ENCODE measurements around the gene SLC1A2.

Gene SLC1A2

GRCh38 chr11:35376613-35377012 lies 42.7 kb downstream of the SLC1A2 start:
- TF ChIP-seq, protein P1, sequence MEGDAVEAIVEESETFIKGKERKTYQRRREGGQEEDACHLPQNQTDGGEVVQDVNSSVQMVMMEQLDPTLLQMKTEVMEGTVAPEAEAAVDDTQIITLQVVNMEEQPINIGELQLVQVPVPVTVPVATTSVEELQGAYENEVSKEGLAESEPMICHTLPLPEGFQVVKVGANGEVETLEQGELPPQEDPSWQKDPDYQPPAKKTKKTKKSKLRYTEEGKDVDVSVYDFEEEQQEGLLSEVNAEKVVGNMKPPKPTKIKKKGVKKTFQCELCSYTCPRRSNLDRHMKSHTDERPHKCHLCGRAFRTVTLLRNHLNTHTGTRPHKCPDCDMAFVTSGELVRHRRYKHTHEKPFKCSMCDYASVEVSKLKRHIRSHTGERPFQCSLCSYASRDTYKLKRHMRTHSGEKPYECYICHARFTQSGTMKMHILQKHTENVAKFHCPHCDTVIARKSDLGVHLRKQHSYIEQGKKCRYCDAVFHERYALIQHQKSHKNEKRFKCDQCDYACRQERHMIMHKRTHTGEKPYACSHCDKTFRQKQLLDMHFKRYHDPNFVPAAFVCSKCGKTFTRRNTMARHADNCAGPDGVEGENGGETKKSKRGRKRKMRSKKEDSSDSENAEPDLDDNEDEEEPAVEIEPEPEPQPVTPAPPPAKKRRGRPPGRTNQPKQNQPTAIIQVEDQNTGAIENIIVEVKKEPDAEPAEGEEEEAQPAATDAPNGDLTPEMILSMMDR (IDR thresholded peaks at IDR 0.05): no peak
- Histone ChIP-seq H3K4me3 (ENCODE audit: low read depth in 1 of 2, low read length in 1 of 2) (no peak overlapping the region), H3K27me3 (no peaks in the 10 kb centered on the region), H3K4me1 (ENCODE audit: control insufficient read depth in 1 of 2, insufficient read depth in 1 of 2, low read depth in 1 of 2, low read length in 1 of 2) (no peaks in the 10 kb centered on the region), H3K27ac (no peak overlapping the region), H3K9me3 (no peaks in the 10 kb centered on the region), H3K36me3 (no peaks in the 10 kb centered on the region)

GRCh38 chr11:35376118-35376510 lies 43.2 kb downstream of the SLC1A2 start:
- H3K9me3 ChIP-seq: no peaks in the 10 kb centered on the region
- no peaks in the 10 kb centered on the region for H3K27me3 ChIP-seq
- H3K36me3 ChIP-seq: no peaks in the 10 kb centered on the region
- H3K4me3 ChIP-seq (ENCODE audit: low read depth in 1 of 2, low read length in 1 of 2): no peak overlapping the region
- no peak overlapping the region for H3K27ac ChIP-seq
- TF ChIP-seq, protein P1 (IDR thresholded peaks at IDR 0.05): no peak
- no peaks in the 10 kb centered on the region for H3K4me1 ChIP-seq (ENCODE audit: control insufficient read depth in 1 of 2, insufficient read depth in 1 of 2, low read depth in 1 of 2, low read length in 1 of 2)

DNA sequence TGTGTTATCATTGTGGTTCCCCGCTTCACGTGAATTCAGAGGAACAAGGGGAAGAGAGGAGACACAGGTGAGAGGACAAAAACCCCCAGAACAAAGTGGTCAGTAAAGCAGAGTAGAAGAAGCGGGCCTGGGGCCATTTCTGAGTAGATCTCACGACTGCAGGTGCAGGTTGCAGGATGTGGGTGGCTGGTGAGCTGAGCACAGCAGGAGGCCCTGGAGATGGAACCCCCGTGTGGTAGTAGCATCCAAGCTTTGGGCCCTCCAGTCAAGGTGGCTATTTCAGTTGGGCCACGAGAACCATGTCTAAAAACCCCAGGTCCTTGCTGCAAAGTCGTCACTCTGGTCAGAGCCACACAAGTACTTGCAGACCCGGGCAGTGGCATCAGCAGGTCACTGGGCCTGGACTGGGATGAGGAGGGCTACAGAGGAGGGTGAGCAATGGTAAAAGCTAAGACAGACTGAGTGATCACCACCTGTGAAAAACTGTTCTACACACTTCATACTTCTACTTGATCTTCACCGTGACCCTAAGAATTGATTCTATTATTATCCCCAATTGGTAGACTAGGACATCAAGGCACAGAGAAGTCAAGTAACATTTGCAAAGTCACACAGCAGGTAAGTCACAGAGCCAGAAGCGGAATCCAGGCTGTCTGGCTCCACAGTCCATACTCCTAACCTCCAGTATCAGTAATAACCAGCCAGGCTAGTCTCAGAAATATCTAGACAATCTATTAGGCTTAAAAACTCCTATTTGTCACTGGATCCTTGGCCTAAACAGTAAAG lies 43.8 kb downstream of the SLC1A2 start:
- no peaks in the 10 kb centered on the region for H3K27me3 ChIP-seq
- no peak overlapping the region for H3K27ac ChIP-seq
- no peaks in the 10 kb centered on the region for H3K9me3 ChIP-seq
- no peaks in the 10 kb centered on the region for H3K36me3 ChIP-seq
- H3K4me1 ChIP-seq (ENCODE audit: control insufficient read depth in 1 of 2, insufficient read depth in 1 of 2, low read depth in 1 of 2, low read length in 1 of 2): no peaks in the 10 kb centered on the region
- TF ChIP-seq, protein P1 (IDR thresholded peaks at IDR 0.05): no peak
- no peak overlapping the region for H3K4me3 ChIP-seq (ENCODE audit: low read depth in 1 of 2, low read length in 1 of 2)

DNA sequence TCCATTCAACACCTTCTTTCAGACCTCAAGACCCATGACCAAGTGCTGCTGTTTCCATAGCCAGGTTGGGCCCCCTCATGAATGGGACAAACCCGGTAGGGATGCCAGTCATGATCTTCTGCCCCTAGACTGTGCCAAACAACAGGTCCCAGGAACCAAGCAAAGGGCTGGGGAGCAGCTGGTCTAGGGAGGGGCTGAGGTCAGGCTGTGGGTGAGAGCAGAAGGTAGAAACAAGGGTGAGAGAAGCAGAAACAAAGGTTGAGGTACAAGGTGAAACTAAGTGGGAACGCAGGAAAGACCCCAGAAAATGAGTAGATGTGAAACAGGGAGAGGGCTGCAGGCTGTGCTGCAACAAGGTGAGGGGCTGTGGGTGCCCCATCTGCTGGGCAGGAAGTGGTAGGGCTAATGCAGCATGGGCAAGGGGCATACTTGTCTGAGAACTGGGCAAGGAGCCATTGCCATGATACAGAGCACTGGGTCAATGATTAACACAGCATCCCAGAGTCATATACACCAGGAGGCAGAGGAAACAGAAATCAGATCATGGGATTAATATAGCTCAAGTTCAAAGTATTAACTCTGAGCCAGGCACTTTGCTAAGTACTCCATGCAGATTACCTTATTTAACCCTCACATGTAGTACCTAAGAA lies 45.9 kb downstream of the SLC1A2 start:
- Histone ChIP-seq H3K4me1 (ENCODE audit: control insufficient read depth in 1 of 2, insufficient read depth in 1 of 2, low read depth in 1 of 2, low read length in 1 of 2) (no peaks in the 10 kb centered on the region), H3K4me3 (ENCODE audit: low read depth in 1 of 2, low read length in 1 of 2) (no peak overlapping the region), H3K36me3 (no peaks in the 10 kb centered on the region), H3K27me3 (no peaks in the 10 kb centered on the region), H3K27ac (no peak overlapping the region), H3K9me3 (no peaks in the 10 kb centered on the region)
- TF ChIP-seq, protein P1 (IDR thresholded peaks at IDR 0.05): no peak

DNA sequence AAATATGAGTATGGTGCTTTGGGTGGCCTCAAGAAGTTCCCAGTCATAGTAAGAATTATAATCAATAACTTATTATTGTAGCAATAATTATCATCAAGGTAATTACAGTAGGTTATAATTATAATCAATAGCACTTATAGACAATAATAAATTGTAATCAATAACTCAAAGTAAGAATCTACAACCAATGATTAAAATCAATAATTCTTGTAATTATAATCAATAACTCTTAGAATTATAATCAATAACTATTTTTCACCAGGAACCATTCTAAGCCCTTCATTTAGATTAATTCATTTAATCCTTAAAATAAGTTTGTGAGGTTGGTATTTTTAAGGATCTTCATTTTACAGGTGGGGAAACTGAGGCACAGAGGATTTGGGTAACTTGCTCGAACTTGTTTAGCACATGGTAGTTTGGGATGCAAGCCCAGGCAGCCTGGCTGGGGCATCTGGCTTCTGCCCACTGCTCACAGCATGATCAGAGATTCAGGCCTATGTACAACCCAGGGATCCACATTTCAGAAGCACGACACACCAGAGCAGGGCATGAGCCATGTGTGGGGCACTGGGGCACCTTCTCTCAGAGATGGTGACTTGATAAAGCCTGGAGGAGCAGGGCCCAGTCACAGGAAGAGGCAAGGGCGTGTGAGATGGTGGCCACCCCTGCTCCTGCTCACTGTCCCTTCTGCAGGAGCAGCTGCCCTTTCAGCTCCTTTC lies 46.6 kb downstream of the SLC1A2 start:
- Histone ChIP-seq H3K36me3 (no peaks in the 10 kb centered on the region), H3K9me3 (no peaks in the 10 kb centered on the region), H3K4me3 (ENCODE audit: low read depth in 1 of 2, low read length in 1 of 2) (no peak overlapping the region), H3K27me3 (no peaks in the 10 kb centered on the region), H3K4me1 (ENCODE audit: control insufficient read depth in 1 of 2, insufficient read depth in 1 of 2, low read depth in 1 of 2, low read length in 1 of 2) (no peaks in the 10 kb centered on the region), H3K27ac (no peak overlapping the region)
- TF ChIP-seq, protein P1 (IDR thresholded peaks at IDR 0.05): no peak
